ENCODE measurements around the gene RUNX3.

RUNX3 gene

GRCh38 chr1:24878045-24878444 lies 52.0 kb downstream of the RUNX3 start:
- no peak for DNase-seq

- DNase-seq, result no peak
Observed at GRCh38 chr1:24875991-24876506, 54.0 kb downstream of the RUNX3 start.

- no peak for DNase-seq
Observed at GRCh38 chr1:24875257-24875656, 54.8 kb downstream of the RUNX3 start.

GRCh38 chr1:24874611-24875234 lies 55.4 kb downstream of the RUNX3 start:
- DNase-seq, result no peak

GRCh38 chr1:24874056-24874455 lies 56.0 kb downstream of the RUNX3 start:
- no peak for DNase-seq

GRCh38 chr1:24873148-24873547 lies 56.9 kb downstream of the RUNX3 start:
- no peak for DNase-seq

- DNase-seq, result no peak
Observed at GRCh38 chr1:24872061-24872850, 57.8 kb downstream of the RUNX3 start.

GRCh38 chr1:24871306-24871901 lies 58.7 kb downstream of the RUNX3 start:
- no peak for DNase-seq

GRCh38 chr1:24870551-24871195 lies 59.4 kb downstream of the RUNX3 start:
- no peak for DNase-seq

GRCh38 chr1:24868016-24868875 lies 61.8 kb downstream of the RUNX3 start:
- no peak for DNase-seq

GRCh38 chr1:24867084-24867870 lies 62.8 kb downstream of the RUNX3 start:
- no peak for DNase-seq

- no peak for DNase-seq
Observed at GRCh38 chr1:24866211-24867083, 63.6 kb downstream of the RUNX3 start.

- DNase-seq, result no peak
Observed at GRCh38 chr1:24865587-24865986, 64.5 kb downstream of the RUNX3 start.

- no peak for DNase-seq
Observed at GRCh38 chr1:24865168-24865567, 64.9 kb downstream of the RUNX3 start.

GRCh38 chr1:24864370-24864777 lies 65.7 kb downstream of the RUNX3 start:
- no peak for DNase-seq

- DNase-seq, result no peak
Observed at GRCh38 chr1:24862775-24863483, 67.1 kb downstream of the RUNX3 start.

GRCh38 chr1:24861821-24862727 lies 68.0 kb downstream of the RUNX3 start:
- DNase-seq, result no peak

- DNase-seq, result no peak
Observed at GRCh38 chr1:24860841-24861240, 69.2 kb downstream of the RUNX3 start.

Measured in SHP77 treated with DMSO at 0.1 percent for 48 hours (cell line).